ENCODE data around the gene TBC1D22A.

Gene TBC1D22A

GRCh38 chr22:46737105-46737975 is 25.1 kb upstream of the TBC1D22A start:
- in situ Hi-C loops (cut with HindIII; ENCODE audit: low sequenced_read_pairs), result no loop called here

- in situ Hi-C loops (cut with HindIII; ENCODE audit: low sequenced_read_pairs), result no loop called here
Observed at GRCh38 chr22:46737976-46738646, 24.3 kb upstream of the TBC1D22A start, which contains the start of gene CERK. CERK (minus strand) TSS chr22:46738252; CDS start chr22:46738148, 104 bp downstream.

GRCh38 chr22:46738647-46739093 is 23.8 kb upstream of the TBC1D22A start:
- in situ Hi-C loops (cut with HindIII; ENCODE audit: low sequenced_read_pairs), result no loop called here

- in situ Hi-C loops (cut with HindIII; ENCODE audit: low sequenced_read_pairs), result no loop called here
Observed at GRCh38 chr22:46739094-46739870, 23.2 kb upstream of the TBC1D22A start.

GRCh38 chr22:46740910-46741780 is 21.3 kb upstream of the TBC1D22A start:
- in situ Hi-C loops (cut with HindIII; ENCODE audit: low sequenced_read_pairs), result no loop called here

GRCh38 chr22:46741974-46742519 is 20.4 kb upstream of the TBC1D22A start:
- in situ Hi-C loops (cut with HindIII; ENCODE audit: low sequenced_read_pairs), result no loop called here

DNA sequence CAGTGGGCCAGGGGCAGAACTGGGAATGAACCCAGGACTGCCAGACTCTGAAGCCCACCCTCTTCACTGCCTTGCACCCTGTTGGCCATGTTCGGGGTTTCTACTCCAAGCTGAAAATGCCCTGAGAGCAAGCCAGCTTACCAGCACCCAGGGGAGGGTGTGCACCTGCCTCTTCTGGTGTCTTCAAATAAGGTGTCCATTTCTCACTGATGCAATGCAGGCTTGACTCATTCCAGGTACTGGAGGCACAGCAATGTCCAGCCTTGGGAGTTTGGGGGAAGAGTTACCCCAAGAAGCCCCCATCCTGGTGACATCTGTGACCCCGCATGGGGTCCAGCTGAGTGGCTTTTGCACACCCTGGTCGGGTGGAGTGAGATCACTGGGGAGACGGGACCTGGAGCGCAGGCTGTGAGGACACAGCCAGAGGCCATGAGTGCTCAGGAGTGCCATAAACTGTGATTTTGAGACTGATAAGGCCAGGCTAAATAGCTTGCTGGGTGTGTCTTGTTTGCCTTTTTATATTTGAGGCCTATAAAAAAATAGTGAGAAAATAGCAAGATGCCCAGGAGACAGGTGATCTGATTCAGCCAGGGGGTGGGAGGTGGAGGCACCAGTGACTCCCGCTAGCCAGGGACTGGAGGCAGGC is 19.8 kb upstream of the TBC1D22A start:
- in situ Hi-C loops (cut with HindIII; ENCODE audit: low sequenced_read_pairs), result no loop called here

GRCh38 chr22:46744581-46744980 is 17.9 kb upstream of the TBC1D22A start:
- in situ Hi-C loops (cut with HindIII; ENCODE audit: low sequenced_read_pairs), result no loop called here

GRCh38 chr22:46746192-46746591 is 16.3 kb upstream of the TBC1D22A start:
- in situ Hi-C loops (cut with HindIII; ENCODE audit: low sequenced_read_pairs), result no loop called here

DNA sequence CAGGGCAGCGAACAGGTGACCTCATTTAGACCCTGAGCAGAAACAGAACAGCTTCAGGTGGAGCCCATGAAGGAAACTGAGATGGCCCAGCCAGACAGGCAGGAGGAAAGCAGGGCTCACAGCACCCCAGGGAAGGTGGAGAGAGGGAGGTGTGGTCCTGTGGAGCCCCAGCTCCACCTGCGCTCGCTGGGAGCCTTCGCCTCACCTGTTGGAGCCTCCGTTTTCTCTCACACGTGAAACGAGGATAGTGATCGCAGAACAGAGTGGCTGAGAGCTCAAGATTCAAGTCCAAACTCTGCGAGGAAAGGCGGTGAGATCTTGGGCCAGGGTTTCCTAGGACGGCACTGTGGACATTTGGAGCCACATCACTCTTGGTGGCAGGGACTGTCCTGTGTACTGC is 15.8 kb upstream of the TBC1D22A start:
- in situ Hi-C loops (cut with HindIII; ENCODE audit: low sequenced_read_pairs), result no loop called here

DNA sequence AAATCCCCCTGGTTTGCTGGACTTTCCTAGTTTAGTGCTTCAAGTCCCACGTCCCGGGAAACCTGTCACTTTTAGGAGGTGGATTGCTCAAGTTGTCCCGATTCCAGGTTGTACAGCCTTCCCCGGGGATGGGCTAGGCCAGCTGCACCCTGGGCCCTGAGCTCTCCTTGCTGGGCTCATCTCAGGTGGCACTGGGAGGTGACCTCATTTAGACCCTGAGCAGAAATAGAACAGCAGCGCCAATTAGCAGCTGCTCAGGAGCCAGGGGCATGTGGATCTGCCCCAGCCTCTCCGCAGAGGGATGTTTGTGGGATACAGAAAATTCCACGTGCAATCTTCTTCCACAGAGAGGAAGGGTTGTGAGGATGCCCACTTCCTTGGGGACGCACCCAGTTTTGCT is 14.8 kb upstream of the TBC1D22A start:
- in situ Hi-C loops (cut with HindIII; ENCODE audit: low sequenced_read_pairs), result no loop called here

DNA sequence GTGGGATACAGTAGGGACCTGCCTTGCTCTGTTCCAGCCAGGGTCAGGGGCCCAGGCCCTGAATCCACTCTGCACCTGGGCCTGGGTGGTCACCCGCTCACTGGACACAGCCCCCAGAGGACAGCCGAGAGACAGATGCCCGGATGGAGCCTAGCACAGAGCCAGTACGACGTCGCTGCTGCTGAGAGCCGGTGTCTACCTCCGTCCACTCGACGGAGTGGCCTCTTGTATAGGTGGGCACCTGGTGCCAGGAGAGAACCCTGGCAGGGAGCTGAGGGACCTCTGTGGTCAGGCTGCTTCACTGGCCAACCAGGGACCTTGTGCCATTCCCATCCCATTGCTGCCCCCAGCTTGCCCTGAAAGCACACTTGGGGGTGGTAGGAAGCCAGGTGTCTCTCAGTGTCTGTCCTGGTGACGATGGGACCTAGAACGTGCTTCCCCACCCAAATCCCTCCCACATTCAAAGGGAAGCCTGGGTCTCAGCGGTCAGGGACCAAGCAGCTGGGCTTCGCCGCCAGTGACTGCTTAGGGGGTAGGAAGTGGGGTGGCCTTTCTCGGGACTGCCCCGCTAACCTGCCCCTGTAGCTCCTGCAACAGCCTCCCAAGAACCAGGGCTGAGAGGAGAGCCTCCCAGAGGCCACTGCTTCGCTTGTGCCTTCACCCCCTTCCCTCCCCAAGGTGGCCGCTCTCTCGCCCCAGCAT is 14.1 kb upstream of the TBC1D22A start:
- in situ Hi-C loops (cut with HindIII; ENCODE audit: low sequenced_read_pairs), result no loop called here

DNA sequence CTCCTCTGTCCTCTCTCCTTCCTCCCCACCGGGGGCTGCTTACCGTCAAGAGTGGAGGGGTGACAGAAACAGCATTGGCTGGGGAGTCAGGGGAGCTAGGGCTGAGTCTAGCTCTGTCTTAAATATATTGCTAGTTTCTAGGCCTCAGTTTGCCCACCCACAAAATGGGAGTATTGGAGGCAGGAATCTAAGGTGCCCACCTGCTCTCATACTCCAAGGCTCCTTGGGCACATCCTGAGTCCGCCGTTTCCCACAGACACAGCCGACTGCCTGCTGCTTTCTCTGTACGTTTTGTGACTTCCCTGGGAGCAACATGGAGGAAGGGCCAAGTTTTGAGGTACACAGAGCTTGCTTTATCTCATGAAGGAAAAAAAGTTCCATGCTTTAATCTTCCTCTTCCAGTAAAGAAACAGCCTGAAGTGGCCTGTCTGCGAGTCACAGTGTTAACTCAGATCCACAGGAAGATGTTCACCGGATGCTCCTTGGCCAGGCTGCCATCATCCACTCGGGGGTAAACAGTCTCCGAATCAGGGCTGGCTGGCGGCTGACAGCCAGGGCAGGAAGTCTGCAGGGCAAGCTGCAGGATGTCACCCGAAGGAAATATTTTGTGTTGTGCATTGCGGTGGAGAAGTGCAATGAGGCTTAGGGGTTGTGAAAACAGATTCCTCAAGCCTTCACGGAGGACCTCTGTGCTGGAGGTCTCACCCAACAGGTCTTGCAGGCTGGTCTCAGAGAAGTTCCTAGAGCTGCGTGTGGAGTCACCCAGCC is 13.4 kb upstream of the TBC1D22A start:
- in situ Hi-C loops (cut with HindIII; ENCODE audit: low sequenced_read_pairs), result no loop called here

GRCh38 chr22:46749682-46750529 is 12.5 kb upstream of the TBC1D22A start:
- in situ Hi-C loops (cut with HindIII; ENCODE audit: low sequenced_read_pairs), result no loop called here

- in situ Hi-C loops (cut with HindIII; ENCODE audit: low sequenced_read_pairs), result no loop called here
Observed at GRCh38 chr22:46750530-46750800, 12.0 kb upstream of the TBC1D22A start.

DNA sequence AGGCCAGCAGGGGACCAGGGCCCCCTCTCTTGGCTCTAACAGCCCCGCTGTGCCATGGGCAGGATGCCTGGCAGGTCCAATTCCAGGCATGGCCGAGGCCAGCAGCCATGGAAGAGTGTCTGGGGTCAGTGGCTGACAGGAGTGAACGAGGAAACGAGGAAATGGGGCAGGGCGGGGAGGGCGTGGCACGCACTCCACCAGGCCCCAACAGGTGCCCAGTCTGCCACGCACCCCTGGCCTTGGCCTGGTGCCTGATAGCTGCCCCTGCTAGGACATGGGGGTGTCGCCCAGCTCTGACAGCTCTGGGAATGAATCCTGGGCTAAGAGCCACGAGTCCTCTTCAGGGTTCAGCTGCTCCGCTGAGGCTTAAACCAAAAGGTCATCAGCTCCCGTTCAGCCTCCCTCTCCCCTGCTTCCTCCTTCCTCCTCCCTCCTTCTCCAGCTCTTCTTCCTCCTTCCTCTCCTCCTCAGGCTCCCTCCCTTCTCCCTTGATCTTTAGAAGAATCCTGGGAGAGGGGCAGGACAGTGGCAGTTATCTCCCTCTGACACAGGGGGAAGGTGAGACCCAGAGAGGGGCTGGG is 11.5 kb upstream of the TBC1D22A start:
- in situ Hi-C loops (cut with HindIII; ENCODE audit: low sequenced_read_pairs), result no loop called here

DNA sequence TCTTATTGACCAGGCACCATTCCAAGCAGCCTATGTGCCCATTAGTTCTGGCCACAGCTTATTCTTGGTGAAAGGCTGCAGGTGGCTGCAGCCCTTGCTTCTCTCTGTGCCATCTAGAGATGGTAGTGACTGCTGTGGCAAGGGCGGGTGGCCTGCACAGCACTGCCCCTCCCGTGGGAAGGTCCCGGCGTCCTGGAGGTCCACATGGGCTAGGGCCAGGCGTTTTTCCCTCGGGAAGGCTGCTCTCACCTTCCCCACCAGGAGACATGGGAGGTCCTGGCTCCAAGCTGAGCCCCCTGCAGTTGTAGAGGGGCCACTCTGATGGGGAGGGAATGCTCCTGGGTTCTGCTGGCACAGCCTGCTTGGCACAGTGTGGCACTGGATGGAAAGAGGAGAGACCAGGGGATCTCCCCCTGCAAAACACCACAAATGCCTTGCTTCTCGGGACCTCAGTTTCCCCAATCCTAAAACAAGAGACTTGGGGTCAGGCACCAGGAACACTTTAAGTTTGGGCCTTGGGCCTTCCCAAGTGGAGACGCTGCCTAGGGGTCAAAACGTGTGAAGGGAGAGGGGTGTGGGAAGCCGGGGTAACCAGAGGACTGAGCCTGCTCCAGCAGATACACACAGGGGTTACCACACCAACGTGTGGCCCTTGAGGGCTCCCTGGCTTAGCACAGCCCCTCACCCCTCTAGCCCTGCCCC is 10.0 kb upstream of the TBC1D22A start:
- in situ Hi-C loops (cut with HindIII; ENCODE audit: low sequenced_read_pairs), result no loop called here
